Uterus (tissue), 4 donors: ENCODE data around the gene STARD5. TPM values are rescaled to one million over a fixed set of nuclear protein-coding genes. Genes with fewer than 3 reads are reported as not detected.

Experiments used
- DNase-seq, 2 donors: peaks; one replicate each; pipeline ENCODE4 v3.0.0-alpha.2; 2019 to 2020
- H3K27ac ChIP-seq, 2 donors: fragments of 200-600 bp; sonication (generic); 1 replicate in 1 of 2; 2 replicates in 1 of 2; pipeline ENCODE4 v1.5.1; 2016 to 2018
- H3K27me3 ChIP-seq, 2 donors: fragments of 200-600 bp; sonication (generic); one replicate each; pipeline ENCODE4 v1.5.1; 2018 to 2019; ENCODE audit warnings: control low read depth in 1 of 2
- H3K36me3 ChIP-seq, 2 donors: fragments of 200-600 bp; sonication (generic); one replicate each; pipeline ENCODE4 v1.5.1; 2019; ENCODE audit warnings: control low read depth in 1 of 2
- H3K4me1 ChIP-seq, 2 donors: fragments of 200-600 bp; sonication (generic); one replicate each; pipeline ENCODE4 v1.5.1; 2018 to 2019; ENCODE audit warnings: control low read depth in 1 of 2
- H3K4me3 ChIP-seq, 2 donors: fragments of 200-600 bp; sonication (generic); 1 replicate in 1 of 2; 2 replicates in 1 of 2; pipeline ENCODE4 v1.5.1; 2018 to 2019; ENCODE audit warnings: mild to moderate bottlenecking in 1 of 2
- H3K9me3 ChIP-seq, 2 donors: fragments of 200-600 bp; sonication (generic); one replicate each; pipeline ENCODE4 v1.5.1; 2019; ENCODE audit warnings: control low read depth in 1 of 2
- CTCF ChIP-seq, 4 experiments: fragments of 200-600 bp in 2 of 4; fragments of 450-650 bp in 2 of 4; sonication (generic) in 2 of 4; IDR thresholded peaks; one replicate each; pipeline ENCODE4 v1.5.1; 2016 to 2019; ENCODE audit warnings: antibody characterized with exemption in 4 of 4, mild to moderate bottlenecking in 2 of 4, moderate library complexity in 1 of 4
- POLR2A ChIP-seq, 2 donors: fragments of 450-650 bp; IDR thresholded peaks; one replicate each; pipeline ENCODE4 v1.6.1; 2016; ENCODE audit warnings: antibody characterized with exemption in 2 of 2, mild to moderate bottlenecking in 1 of 2, moderate library complexity in 1 of 2
- intact Hi-C: fragments of 100-400 bp; cut with DNase I; formaldehyde crosslinking; loops from one replicate; pipeline ENCODE4 v1.15.1; 2023; ENCODE audit warnings: low total_unique reads
- total RNA-seq, 4 donors: library from RNA; depleted of rRNA in 3 of 4; stranded (reverse); fragments of >200 nt in 3 of 4; gene quantifications; one replicate each; pipeline versions ENCODE4 v1.1.0 to v1.2.4, GENCODE V29; 2014 to 2023
- donor health status: DM: yes; HTN: yes; CAD: no.

The STARD5 gene
- total RNA-seq, 4 donors from 2014 or later, result 8.5 to 20.6 (median 19.7) TPM

GRCh38 chr15:81321667-81322066 is 2.3 kb downstream of the STARD5 start:
- TF ChIP-seq POLR2A (IDR thresholded peaks at IDR 0.05), result no peak
- TF ChIP-seq CTCF (IDR thresholded peaks at IDR 0.05), result no peak
- Histone ChIP-seq H3K4me3 (no peak overlapping the region), H3K36me3 (no peaks in the 10 kb centered on the region), H3K4me1 (no peaks in the 10 kb centered on the region), H3K9me3 (no peaks in the 10 kb centered on the region), H3K27ac (no peak overlapping the region), H3K27me3 (no peaks in the 10 kb centered on the region)
- no peak for DNase-seq
- intact Hi-C loops, result no loop called here

GRCh38 chr15:81317642-81318017 is 6.3 kb downstream of the STARD5 start:
- Histone ChIP-seq H3K27me3 (no peaks in the 10 kb centered on the region), H3K36me3 (no peaks in the 10 kb centered on the region), H3K4me3 (no peak overlapping the region), H3K9me3 (no peaks in the 10 kb centered on the region), H3K27ac (no peak overlapping the region), H3K4me1 (peaks cover 3 to 7% of the 10 kb centered on the region in 2 donors)
- TF ChIP-seq CTCF (IDR thresholded peaks at IDR 0.05) (no peak), POLR2A (IDR thresholded peaks at IDR 0.05) (no peak)
- intact Hi-C loops, result no loop called here
- DNase-seq, result no peak

GRCh38 chr15:81316267-81316666 is 7.7 kb downstream of the STARD5 start:
- Histone ChIP-seq H3K9me3 (no peaks in the 10 kb centered on the region), H3K4me1 (peaks cover 7 to 10% of the 10 kb centered on the region in 2 donors), H3K27me3 (no peaks in the 10 kb centered on the region), H3K36me3 (no peaks in the 10 kb centered on the region), H3K4me3 (no peak overlapping the region), H3K27ac (peak overlapping the region in 1 of 2 donors; percentile 8)
- TF ChIP-seq POLR2A (IDR thresholded peaks at IDR 0.05) (no peak), CTCF (IDR thresholded peaks at IDR 0.05) (no peak)
- intact Hi-C loops, result no loop called here
- no peak for DNase-seq

- intact Hi-C loops, result no loop called here
- H3K27me3 ChIP-seq, result no peaks in the 10 kb centered on the region
- no peaks in the 10 kb centered on the region for H3K9me3 ChIP-seq
- peak overlapping the region in 1 of 2 donors; percentile 8 for H3K27ac ChIP-seq
- no peak for DNase-seq
- H3K4me1 ChIP-seq, result peaks cover 7 to 10% of the 10 kb centered on the region in 2 donors
- TF ChIP-seq CTCF (IDR thresholded peaks at IDR 0.05) (no peak), POLR2A (IDR thresholded peaks at IDR 0.05) (no peak)
- no peaks in the 10 kb centered on the region for H3K36me3 ChIP-seq
- H3K4me3 ChIP-seq, result no peak overlapping the region
Observed at GRCh38 chr15:81315452-81316175, 8.3 kb downstream of the STARD5 start.

- Histone ChIP-seq H3K27ac (peak overlapping the region in 1 of 2 donors; percentile 17), H3K4me3 (no peak overlapping the region), H3K9me3 (no peaks in the 10 kb centered on the region), H3K36me3 (no peaks in the 10 kb centered on the region), H3K4me1 (peaks cover 7 to 10% of the 10 kb centered on the region in 2 donors), H3K27me3 (no peaks in the 10 kb centered on the region)
- intact Hi-C loops, result no loop called here
- no peak for DNase-seq
- no peak for TF ChIP-seq POLR2A (IDR thresholded peaks at IDR 0.05)
- no peak for TF ChIP-seq CTCF (IDR thresholded peaks at IDR 0.05)
Observed at GRCh38 chr15:81314378-81314777, 9.6 kb downstream of the STARD5 start.
